Psoas muscle (tissue), 8 donors: ENCODE data around the gene PSMD10. TPM values are rescaled to one million over a fixed set of nuclear protein-coding genes. Genes with fewer than 3 reads are reported as not detected.

Experiments used
- ATAC-seq, 4 donors: fragments of 200-7000 bp; cut with Tn5 transposase; one replicate each; pipeline ENCODE4 v1.9.1; 2020; ENCODE audit warnings: moderate library complexity in 3 of 4, mild to moderate bottlenecking in 2 of 4
- DNase-seq, 2 donors: peaks; one replicate each; pipeline ENCODE4 v3.0.0-alpha.2; 2020
- H3K27ac ChIP-seq: fragments of 200-600 bp; one replicate; pipeline ENCODE4 v1.8.0; 2022
- H3K27me3 ChIP-seq, 3 donors: fragments of 200-600 bp in 1 of 3; one replicate each; pipeline versions ENCODE4 v1.6.1 to v1.8.0; 2013 to 2022; ENCODE audit warnings: low read length in 2 of 3, mild to moderate bottlenecking in 2 of 3, moderate library complexity in 1 of 3; ENCODE audit not compliant: insufficient read depth in 3 of 3
- H3K36me3 ChIP-seq, 2 donors: fragments of 200-600 bp in 1 of 2; one replicate each; pipeline versions ENCODE4 v1.6.1 to v1.8.0; 2013 to 2022; ENCODE audit warnings: low read depth in 1 of 2, mild to moderate bottlenecking in 1 of 2, moderate library complexity in 1 of 2; ENCODE audit not compliant: insufficient read depth in 1 of 2
- H3K4me1 ChIP-seq: fragments of 200-600 bp; one replicate; pipeline ENCODE4 v1.8.0; 2022
- H3K4me3 ChIP-seq: fragments of 200-600 bp; one replicate; pipeline ENCODE4 v1.8.0; 2022; ENCODE audit warnings: mild to moderate bottlenecking
- H3K9me3 ChIP-seq: fragments of 200-600 bp; one replicate; pipeline ENCODE4 v1.8.0; 2022
- CTCF ChIP-seq: fragments of 200-600 bp; IDR thresholded peaks from one replicate; pipeline ENCODE4 v1.8.0; 2022; ENCODE audit warnings: antibody characterized with exemption
- WGBS, 3 donors: extraction: QIAGEN DNeasy Blood & Tissue Kit; methylation state at CpG; one replicate each; pipeline versions ENCODE4 v1.1.6 to v1.1.7; 2013; 5-methylcytosine and 5-hydroxymethylcytosine counted together
- intact Hi-C, 2 donors: fragments of 100-400 bp; cut with DNase I; formaldehyde crosslinking; loops; one replicate each; pipeline versions ENCODE4 v1.11.0 to v1.14.2; 2022
- polyA plus RNA-seq, 3 donors: library from polyadenylated mRNA; stranded (reverse); fragments of 200-250 nt; gene quantifications; one replicate each; pipeline ENCODE4 v1.2.3, GENCODE V29; 2013
- total RNA-seq, 4 donors: library from RNA; stranded (reverse); fragmentation: NEBNext Ultra II Directional in 2 of 4; extraction: Animal tissue kit (Norgen Biotek cat#: 25700) in 2 of 4; gene quantifications; one replicate each; pipeline versions ENCODE4 v1.2.1 to v1.2.4, GENCODE V29; 2021 to 2023
- donor health status: healthy with polysubstance abuse.
- donor health status: DM: no; HTN: no; CAD: no; lungs with moderate emphysema.
- donor health status: Bipolar disorder and iron deficiency.
- donor health status: healthy.
- donor health status: DM: yes; HTN: yes; CAD: no.
- donor health status: DM: no; HTN: no; CAD: no.
- donor health status: DM: no; HTN: no; CAD: no.
- donor health status: DM: yes; HTN: yes; CAD: no.

Gene PSMD10
- total and polyA plus RNA-seq, 7 donors = 11.3 to 37.0 (median 19.6) TPM

- WGBS, 3 donors = 57 to 82% (median 80%) methylated on average over 4 of the region's 4 CpGs
- TF ChIP-seq CTCF = no peak
Measured at GRCh38 chrX:108036298-108036973, 54.9 kb downstream of the PSMD10 start.

DNA sequence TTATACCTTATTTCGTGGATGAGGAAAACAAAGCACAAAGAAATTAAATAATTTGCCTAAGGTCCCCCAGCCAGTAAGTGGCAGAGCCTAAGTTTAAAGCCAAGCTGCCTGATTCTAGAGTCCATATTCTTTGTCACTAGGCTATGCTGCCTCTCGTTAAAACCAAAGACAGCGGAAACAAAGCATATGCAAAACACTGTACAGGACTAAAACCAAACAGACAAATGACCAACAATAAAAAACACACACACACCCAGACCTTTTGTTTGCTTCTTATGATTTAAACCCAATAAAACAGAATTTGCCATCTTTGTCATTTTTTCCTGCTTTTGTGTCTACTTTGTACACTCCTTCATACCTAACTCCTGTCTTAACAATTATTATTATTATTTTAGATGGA, 56.6 kb downstream of the PSMD10 start:
- Histone ChIP-seq H3K4me3 (no peak overlapping the region), H3K27ac (no peak overlapping the region), H3K27me3 (peaks cover 0 to 37% (median 0%) of the 10 kb centered on the region in 3 donors), H3K36me3 (no peaks in the 10 kb centered on the region), H3K4me1 (no peaks in the 10 kb centered on the region), H3K9me3 (no peaks in the 10 kb centered on the region)
- no peak for TF ChIP-seq CTCF
- no peak for ATAC-seq
- intact Hi-C loops = no loop called here
- WGBS, 3 donors = 65 to 85% (median 77%) methylated on average over 3 of the region's 3 CpGs
- no peak for DNase-seq

More at GRCh38 chrX:108036298-108036973, 54.9 kb downstream of the PSMD10 start:
- Histone ChIP-seq H3K36me3 (no peaks in the 10 kb centered on the region), H3K4me3 (no peak overlapping the region), H3K4me1 (no peaks in the 10 kb centered on the region), H3K27ac (no peak overlapping the region), H3K9me3 (no peaks in the 10 kb centered on the region), H3K27me3 (peaks cover 0 to 42% (median 0%) of the 10 kb centered on the region in 3 donors)
- DNase-seq (no peak), ATAC-seq (no peak)
- intact Hi-C loops = no loop called here

Other genes with a start within 250 kb of the PSMD10 start
- gene TEX13B, start 109.2 kb downstream of the PSMD10 start, total RNA-seq = not detected
- not detected for gene TEX13B, start 109.2 kb downstream of the PSMD10 start, polyA plus RNA-seq
- gene VSIG1, start 46.5 kb downstream of the PSMD10 start, total RNA-seq = not detected
- gene VSIG1, start 46.5 kb downstream of the PSMD10 start, polyA plus RNA-seq = not detected
- 10 to 100 TPM; 18.8 to 26.8 (median 22.6) TPM for gene ATG4A, start 236 bp upstream of the PSMD10 start, total RNA-seq
- 10 to 100 TPM; 14.7 to 35.1 (median 20.4) TPM for gene ATG4A, start 236 bp upstream of the PSMD10 start, polyA plus RNA-seq